GM23338 (cell line): Measurements from ENCODE around the gene TCL1A.

ENCODE experiments used
- CTCF ChIP-seq, 2 experiments: fragments of 200-600 bp in 1 of 2; sonication (generic) in 1 of 2; conservative IDR thresholded peaks; 2 replicates each; pipeline versions ENCODE4 v1.5.1 to v1.6.1; 2016 to 2017; ENCODE audit warnings: antibody characterized with exemption in 2 of 2, low read depth in 2 of 2, mild to moderate bottlenecking in 2 of 2, moderate library complexity in 1 of 2
- REST ChIP-seq: IDR thresholded peaks from one replicate; pipeline ENCODE4 v1.6.1; 2018; ENCODE audit warnings: antibody characterized with exemption; ENCODE audit not compliant: unreplicated experiment

- TF ChIP-seq CTCF (conservative IDR thresholded peaks at IDR 0.05; ENCODE audit: low read depth in 2 of 2), result no peak
- no peak for TF ChIP-seq REST
These were observed 44.4 kb upstream of the TCL1A start for GRCh38 chr14:95758331-95758730.
